HG03280 (cell line): ENCODE measurements around the gene CCDC71L.

ENCODE experiments used
- ATAC-seq: cut with Tn5 transposase; IDR thresholded peaks from one replicate; pipeline ENCODE4 v1.9.1; 2021; ENCODE audit warnings: mild to moderate bottlenecking, moderate library complexity; ENCODE audit not compliant: unreplicated experiment

CCDC71L gene

GRCh38 chr7:106626376-106627164, 34.4 kb downstream of the CCDC71L start:
- no peak for ATAC-seq

- no peak for ATAC-seq
Measured at GRCh38 chr7:106625678-106626301, 35.2 kb downstream of the CCDC71L start.

DNA sequence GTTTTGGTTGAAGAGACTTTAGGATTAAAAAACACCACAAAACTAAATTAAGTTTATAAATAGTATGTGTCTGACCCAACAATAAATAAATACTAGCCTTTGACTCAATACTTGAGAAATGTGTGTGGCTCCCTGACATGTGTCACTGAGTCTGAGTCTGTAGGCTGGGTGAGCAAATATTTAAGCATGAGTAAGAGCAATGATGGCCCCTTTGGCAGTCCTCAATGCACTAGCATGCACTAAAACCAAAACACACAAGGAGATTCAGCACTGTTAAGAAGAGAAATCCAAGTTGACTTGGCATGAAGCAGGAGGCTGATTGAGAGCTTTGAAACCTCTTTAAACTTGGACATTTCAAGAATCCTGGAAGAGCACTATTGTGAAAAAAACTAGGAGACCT, 37.1 kb downstream of the CCDC71L start:
- ATAC-seq: no peak

DNA sequence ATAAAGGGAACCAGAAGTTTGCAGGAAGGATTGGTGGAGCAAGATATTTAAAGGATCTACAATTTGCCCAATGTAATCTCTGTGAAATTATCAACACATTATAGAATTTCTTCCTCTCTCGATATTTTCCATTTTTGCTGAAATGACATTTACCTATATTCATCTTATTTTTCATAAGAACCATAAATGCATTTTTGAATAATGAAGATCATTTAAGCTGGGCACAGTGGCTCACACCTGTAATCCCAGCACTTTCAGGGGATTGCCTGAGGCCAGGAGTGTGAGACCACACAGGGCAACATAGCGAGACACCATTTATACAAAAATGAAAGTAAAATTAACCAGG, 37.7 kb downstream of the CCDC71L start:
- no peak for ATAC-seq

- no peak for ATAC-seq
Measured at GRCh38 chr7:106622654-106623314, 38.2 kb downstream of the CCDC71L start.

GRCh38 chr7:106621393-106622132, 39.4 kb downstream of the CCDC71L start:
- no peak for ATAC-seq

GRCh38 chr7:106620676-106621075, 40.3 kb downstream of the CCDC71L start:
- ATAC-seq: no peak

DNA sequence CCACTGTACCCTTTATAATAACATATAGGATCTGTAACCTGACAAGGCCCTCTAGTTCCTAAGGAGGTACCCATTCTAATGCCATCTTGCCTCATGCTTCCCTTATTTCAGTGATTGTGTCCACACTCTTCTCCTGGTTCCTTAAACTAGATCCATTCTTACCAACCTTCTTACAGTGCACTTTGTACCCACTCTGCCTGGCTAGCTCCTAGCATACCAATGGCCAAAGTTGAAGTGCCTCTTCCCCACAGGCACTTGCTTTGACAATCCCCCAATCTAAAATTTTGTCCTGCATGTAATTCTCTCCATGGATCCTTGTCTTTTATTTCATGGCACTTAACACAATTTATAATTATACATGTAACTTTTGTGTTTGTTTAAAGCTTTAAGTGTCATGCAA, 40.9 kb downstream of the CCDC71L start:
- no peak for ATAC-seq

DNA sequence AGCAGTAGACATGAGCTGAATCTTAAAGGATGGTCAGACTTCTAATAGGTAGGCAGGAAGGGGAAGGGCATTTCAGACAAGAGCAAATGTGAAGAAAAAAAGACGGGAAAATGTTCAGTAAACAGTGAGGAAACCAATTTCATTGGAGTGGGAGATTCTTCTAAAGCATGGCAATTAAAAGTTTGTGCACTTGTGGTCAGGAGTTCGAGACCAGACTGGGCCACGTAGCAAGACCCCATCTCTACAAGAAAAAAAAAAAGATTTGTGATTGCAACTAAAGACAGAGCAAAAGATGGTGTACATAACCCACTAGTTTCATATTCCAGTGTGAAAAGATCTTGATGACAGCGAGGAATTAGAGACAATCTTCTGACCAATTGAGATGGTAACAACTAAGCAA, 41.7 kb downstream of the CCDC71L start:
- ATAC-seq: no peak

DNA sequence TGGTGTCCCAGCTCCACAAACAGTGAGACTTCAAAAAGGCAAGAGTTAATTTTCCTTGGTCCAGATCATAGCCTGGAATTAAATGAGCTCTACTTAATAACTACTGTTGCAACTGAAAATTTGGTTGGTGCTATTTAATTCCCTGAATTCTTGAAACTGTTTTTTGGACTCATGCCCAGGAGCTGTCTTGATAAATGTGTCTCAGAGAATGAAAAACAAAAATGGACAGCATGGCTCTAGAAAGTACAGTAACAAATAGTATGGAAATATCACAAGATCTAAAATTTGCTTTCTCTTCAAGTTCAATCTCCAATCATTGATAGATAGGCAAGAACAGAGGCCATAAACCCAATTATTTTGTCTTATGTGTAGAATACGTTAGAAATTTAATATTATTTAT, 42.5 kb downstream of the CCDC71L start:
- ATAC-seq: no peak

DNA sequence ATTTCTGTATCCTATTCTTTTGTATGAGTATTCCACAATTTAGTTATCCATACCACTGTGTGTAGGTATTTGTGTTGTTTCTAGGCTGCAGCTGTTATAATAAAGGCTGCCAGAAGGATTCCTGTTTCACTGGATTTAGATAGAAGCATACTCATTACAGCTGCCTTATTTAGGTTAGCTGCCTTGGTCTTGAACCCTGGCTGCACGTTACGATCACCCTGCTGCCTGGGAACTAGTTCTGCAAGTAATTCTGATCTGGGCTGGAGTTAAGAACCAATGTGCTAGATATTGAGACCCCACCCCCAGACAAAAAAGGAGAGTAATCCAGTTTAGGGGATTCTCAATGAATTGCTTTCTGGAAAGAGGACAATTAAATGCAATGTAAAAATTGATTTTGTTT, 43.1 kb downstream of the CCDC71L start:
- no peak for ATAC-seq

GRCh38 chr7:106616708-106617051, 44.3 kb downstream of the CCDC71L start:
- no peak for ATAC-seq

DNA sequence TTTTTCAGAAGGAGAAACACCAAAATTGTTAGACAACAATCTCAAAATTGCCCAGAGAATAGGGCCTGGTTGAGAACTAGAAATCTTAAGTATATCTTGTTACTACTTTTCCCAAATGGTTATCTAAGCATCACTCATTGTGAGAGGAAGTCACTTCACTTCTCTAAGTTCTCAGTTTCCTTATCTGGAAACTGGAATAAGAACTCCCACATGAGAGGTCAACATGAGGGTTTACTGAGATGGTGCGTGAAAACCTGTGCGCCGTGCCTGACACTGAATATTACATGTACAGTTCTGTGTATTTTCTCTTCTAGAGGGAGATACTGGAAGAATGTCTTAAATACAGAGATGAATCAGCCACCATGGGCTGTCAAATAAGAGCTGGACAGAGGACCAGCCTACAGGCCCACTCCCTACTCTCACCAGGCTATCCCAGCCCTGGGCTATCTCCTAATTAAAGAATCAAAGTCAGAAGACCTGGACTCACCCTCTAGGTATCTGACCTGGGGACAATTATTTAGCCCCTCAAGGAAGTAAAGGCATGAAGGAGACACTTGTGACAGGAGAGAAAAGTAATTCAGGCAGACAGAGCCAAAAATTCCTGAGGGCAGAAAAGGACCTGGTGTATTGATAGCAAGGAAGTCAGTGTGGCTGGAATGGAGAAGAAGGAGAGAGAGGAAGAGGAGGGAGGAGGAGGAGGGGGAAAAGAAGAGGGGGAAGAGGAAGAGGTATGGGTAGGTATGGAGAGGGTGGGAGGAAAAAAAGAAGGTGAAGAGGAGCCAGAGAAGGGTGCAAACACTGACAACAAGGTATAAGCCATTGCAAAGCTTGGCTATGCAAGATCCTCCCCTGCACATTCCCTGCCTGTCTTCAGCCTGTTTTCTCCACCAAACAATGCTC, 44.9 kb downstream of the CCDC71L start:
- ATAC-seq: no peak

DNA sequence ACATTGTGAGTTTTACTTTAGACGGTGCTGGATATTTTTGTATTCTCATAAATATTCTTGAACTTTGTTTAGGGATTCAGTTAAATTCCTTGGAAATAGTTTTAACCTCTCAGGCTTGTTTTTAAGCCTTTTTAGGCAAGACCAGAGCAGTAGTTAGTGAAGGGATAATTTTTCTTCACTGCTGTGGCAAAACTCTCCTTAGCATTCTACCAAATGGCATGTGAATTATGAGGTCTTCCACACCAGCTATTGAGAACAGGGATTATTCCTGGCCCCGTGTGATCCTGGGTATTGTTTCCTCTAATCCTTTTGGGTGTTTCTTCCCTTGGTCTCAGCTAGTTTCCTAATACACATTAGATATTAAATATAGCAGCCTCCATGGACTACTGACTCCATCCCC, 46.2 kb downstream of the CCDC71L start:
- no peak for ATAC-seq

DNA sequence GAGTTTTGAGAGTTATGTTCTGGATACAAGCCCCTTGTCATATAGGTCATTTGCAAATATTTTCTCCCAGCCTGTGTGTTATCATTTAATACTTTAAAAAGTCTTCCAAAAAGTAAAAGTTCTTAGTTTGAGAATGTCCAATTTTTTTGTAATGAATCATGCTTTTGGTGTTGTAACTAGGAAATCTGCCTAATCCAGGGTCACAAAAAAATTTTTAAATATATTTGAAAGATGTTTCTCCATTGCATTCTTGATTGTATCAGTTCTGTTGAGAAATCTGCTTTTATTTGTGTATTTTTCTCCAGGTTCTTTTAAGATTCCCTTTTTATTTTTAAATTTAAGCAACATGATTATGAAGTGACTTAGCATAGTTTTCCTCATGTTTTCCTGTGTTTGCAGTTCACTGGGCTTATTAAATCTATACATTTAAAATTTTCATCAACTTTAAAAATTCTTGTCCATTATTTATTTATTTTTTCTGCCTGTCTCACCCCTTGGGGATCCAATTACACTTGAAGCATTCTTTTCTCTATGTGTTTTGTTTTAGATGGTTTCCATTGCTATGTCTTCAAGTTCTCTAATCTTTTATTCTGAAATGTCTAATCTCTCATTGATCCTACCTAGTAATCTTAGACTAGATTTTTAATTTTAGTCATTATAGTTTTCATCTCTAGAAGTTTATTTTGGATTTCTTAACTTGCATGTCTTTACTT, 47.0 kb downstream of the CCDC71L start:
- no peak for ATAC-seq

DNA sequence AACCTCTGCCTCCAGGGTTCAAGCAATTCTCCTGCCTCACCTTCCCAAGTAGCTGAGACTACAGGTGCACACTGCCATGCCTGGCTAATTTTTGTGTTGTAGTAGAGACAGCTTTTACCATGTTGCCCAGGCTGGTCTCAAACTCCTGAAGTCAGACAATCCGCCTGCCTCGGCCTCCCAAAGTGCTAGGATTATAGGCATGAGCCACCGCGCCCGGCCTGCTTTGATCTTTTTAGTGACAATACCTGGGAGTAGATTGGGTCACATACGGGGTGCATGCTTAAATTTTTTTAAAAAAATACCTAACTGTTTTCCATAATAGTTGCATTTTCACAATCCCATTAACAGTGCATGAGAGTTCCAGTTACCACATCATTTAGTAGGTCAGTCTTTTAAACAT, 47.7 kb downstream of the CCDC71L start:
- no peak for ATAC-seq

- no peak for ATAC-seq
Measured at GRCh38 chr7:106612432-106612831, 48.5 kb downstream of the CCDC71L start.

DNA sequence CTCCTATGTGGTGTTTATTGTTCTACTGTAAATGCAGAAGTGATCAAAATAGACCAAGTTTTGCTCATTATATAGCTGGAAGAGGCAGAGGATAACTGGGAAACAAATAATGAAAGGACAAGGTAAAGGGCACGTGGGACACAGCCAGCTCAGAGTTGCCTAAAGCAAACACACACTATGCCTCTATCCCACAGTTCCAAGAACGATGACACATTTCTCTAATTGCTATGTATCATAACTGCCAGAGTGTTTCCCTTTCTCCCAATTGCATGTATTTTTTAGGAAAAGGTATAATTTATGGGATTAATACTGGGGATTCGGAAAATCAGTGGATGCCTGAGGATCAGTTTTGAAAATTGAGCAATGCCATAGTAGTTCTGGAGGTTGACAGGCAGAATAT, 49.0 kb downstream of the CCDC71L start:
- no peak for ATAC-seq

GRCh38 chr7:106610996-106611886, 49.7 kb downstream of the CCDC71L start:
- no peak for ATAC-seq
